SK-N-SH (cell line): Measurements from ENCODE around the gene ABHD11.

ENCODE experiments used
- EP300 ChIP-seq, 2 experiments: IDR thresholded peaks; 2 replicates each; pipeline versions ENCODE4 v1.4.0 to v1.6.1; 2012; ENCODE audit warnings: borderline replicate concordance in 1 of 2, low read depth in 1 of 2, low read length in 1 of 2
- FOXM1 ChIP-seq: IDR thresholded peaks from 2 replicates; pipeline ENCODE4 v1.4.0; 2012; ENCODE audit warnings: low read depth, mild to moderate bottlenecking
- TEAD4 ChIP-seq: IDR thresholded peaks from 2 replicates; pipeline ENCODE4 v1.4.0; 2012; ENCODE audit warnings: mild to moderate bottlenecking, borderline replicate concordance; ENCODE audit not compliant: insufficient read depth
- TF ChIP-seq, protein P1 (sequence below): fragments of 200-600 bp; sonication (generic); IDR thresholded peaks from 2 replicates; pipeline ENCODE4 v1.6.1; 2017; ENCODE audit warnings: antibody characterized with exemption, mild to moderate bottlenecking, moderate library complexity

DNA sequence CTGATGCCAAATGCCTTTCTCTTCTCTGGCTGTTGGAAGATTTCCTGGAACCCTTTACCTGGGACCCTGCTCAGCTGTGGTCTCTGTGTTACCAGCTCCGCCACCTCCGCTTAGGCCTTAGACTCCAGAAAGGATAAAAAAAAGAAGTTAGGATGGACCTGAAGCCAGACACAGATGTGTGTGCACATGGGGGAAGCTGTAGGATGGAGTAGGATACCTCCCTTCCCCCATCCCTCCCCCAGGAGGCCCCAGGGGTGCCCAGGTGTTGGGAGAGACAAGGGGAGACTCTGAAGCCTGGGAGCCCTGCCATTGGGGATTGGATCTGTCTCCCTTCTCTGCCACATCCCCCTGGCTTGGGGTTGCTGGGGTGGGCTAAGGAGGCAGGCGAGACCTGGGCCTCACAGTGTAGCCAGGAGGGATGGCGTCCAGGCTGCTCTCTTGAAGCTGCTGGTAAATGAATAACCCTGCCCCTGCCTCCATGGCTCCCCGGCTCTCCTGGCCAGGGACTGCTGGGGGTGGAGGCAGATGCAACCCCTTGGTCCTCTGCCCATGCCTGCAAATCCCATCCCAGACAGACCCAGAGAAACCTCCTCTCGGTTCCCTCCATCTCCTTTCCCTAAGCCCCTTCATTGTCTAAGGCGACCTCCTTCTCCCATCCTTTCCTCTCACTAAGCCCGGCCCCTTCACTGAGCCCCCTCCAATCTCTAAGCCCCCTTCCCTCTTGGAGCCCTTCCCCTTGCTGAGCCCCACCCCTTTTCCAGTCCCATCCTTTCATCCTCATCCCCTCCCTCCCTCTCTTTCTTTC is 23.5 kb upstream of the ABHD11 start:
- TF ChIP-seq TEAD4, result no peak
- TF ChIP-seq, protein P1, sequence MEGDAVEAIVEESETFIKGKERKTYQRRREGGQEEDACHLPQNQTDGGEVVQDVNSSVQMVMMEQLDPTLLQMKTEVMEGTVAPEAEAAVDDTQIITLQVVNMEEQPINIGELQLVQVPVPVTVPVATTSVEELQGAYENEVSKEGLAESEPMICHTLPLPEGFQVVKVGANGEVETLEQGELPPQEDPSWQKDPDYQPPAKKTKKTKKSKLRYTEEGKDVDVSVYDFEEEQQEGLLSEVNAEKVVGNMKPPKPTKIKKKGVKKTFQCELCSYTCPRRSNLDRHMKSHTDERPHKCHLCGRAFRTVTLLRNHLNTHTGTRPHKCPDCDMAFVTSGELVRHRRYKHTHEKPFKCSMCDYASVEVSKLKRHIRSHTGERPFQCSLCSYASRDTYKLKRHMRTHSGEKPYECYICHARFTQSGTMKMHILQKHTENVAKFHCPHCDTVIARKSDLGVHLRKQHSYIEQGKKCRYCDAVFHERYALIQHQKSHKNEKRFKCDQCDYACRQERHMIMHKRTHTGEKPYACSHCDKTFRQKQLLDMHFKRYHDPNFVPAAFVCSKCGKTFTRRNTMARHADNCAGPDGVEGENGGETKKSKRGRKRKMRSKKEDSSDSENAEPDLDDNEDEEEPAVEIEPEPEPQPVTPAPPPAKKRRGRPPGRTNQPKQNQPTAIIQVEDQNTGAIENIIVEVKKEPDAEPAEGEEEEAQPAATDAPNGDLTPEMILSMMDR, result no peak
- no peak for TF ChIP-seq FOXM1
- no peak for TF ChIP-seq EP300 (IDR thresholded peaks at IDR 0.05; ENCODE audit: borderline replicate concordance in 1 of 2, low read depth in 1 of 2, low read length in 1 of 2)
